Superior temporal gyrus (tissue), 1 donor: ENCODE data around the gene FCN2.

Experiments used
- DNase-seq: peaks from one replicate; pipeline ENCODE4 v3.0.0-alpha.2; 2016; ENCODE audit errors: extremely low spot score

The FCN2 gene

DNA sequence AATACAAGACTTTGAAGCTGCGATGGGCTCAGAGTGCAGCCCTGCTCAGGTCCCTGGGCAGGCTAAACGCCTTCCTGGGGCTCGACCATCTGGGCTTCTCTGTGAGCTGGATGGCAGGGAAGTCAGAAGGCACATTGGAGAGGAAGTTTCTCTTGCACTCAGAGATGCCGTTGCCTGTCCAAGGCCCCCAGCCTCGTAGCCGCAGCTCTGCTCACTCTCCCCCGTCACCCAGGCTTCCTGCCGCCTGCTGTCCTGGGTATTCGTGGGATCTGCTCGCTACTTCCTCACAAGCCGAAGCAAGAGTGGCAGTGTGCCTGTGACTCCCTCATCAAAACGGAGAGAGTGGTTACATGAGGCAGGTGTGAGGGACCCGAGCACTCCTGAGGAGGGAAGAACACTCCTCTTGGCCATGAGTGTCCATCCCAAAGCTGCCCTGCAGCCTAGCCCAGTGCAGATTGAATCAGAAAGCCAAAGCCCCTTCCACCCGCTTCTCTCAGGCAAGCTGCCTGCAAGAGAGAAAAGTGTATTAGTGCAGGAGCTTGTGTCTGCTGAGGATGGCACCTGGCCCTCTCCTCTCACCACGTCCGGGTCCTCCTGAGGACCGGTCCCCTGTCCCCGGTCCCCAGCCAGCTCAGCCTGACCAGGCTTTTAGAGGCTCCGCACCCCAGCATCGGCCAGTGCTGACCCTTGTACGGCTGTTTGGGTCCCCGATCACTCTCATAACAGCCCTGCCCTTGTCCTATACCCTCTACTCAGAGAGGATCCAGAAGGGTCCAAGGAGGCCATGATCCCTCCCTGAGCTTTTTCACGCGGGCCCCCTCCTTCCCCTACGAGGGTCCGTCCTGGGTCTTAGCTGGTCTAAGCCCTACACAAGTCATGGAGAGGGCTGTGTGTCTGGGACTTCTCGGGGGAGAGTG lies 7.3 kb downstream of the FCN2 start:
- DNase-seq = no peak

DNA sequence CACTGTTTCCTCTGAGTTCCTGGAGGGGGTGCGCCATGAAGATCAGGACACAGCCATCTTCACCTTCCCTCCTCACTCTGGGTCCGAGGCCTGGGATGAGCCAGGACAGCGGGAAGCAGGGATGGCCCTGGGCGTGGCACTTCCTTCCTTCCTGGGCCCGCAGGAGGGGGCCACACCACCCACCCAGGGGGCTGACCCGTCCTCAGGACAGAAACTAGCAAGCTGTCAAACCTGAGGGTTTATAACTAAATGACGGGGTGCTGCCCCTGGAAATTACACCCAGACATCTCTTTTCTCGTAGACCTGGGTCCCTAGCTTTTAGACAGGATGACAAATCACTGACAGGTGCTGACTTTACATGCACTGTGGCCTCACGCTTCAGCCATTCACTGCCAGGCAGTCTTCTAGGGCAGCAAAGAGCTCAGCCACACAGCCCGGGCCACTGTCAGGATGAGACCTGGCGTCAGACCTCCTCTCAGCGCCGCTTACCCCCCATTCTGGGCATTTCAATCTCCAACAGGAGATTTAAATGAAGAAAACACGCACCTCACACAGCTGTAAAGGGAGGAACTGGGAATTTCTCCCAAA lies 8.1 kb downstream of the FCN2 start:
- no peak for DNase-seq

DNA sequence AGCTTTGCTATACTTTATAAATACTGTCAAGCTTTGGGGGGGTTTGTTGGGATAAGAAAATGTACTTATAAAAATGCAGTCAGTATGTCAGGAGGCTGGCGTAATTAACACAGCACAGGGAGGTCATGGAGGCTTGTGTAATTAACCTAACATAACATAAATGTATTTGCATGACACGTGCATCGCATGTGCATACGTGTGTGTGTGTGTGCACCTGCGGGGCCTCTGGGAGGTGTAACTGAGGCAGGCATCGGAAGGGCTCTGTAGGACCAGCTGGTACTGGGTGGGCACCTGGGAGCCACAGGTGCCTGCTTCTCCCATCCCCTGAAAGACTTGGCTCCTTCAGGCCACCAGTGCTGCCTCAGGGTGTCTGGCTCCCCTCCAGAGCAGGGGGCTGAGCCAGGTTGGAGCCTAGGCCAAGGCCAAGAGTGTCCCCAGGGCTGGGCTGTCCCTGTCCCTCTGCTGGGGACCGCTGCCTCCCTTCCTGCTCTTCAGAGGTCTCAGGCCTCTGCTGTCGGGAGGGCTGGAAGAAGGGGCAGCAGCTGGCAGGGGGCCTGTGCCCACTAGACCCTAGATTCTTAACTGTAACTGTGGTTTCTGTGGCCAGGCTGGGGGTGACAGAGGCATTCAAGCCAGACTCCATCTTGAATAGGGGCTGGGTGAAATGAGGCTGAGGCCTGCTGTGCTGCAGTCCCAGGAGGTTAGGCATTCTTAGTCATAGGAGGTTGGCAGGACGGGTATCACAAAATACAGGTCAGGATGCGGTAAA lies 9.0 kb downstream of the FCN2 start:
- DNase-seq = no peak

DNA sequence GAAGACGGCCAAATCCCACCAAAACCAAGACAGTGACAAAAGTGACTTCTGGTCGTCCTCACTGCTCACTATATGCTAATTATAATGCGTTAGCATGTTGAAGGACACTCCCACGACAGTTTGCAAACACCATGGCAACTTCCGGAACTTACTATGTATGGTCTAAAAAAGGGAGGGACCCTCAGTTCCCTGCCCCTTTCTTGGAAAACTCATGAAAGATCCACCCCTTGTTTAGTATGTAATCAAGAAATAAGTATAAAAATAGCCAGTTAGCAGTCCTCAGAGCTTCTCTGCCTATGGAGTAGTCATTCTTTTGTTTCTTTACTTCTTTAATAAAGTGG lies 9.5 kb downstream of the FCN2 start:
- no peak for DNase-seq

DNA sequence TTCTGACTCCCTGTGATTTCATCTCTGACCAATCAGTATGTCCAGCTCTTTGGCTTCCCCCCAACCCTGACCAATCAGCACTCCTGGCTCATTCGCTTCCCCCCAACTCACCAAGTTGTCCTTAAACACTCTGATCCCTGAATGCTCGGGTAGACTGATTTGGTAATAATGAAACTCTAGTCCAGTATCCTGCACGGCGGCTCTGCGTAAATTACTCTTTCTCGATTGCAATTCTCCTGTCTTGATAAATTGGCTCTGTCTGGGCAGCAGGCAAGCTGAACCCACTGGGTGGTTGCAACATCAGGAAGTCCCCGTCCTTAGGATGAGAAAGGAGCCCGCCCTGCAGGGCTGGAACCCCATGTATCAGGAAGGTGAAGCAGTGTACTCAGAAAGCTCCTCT lies 10.4 kb downstream of the FCN2 start:
- no peak for DNase-seq

DNA sequence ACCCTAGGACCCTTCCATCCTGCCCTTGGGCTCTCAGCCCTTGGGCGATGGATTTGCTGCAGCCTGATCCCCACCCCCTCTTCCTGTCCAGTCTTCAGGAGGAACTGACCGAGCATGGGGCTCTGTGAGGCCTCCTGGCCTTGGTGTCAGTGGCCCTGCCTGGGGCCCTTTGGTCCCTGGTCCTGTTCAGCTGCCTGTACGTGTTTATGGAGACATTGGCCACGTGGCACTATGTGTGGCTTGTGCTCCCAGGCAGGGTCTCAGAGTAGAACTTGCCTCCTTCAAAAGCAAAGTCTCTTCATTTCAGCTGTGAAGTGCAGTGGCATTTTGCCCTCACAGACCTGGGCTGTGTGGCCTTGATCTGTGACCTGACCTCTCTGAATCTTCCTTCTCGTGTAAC lies 11.1 kb downstream of the FCN2 start:
- DNase-seq = no peak

DNA sequence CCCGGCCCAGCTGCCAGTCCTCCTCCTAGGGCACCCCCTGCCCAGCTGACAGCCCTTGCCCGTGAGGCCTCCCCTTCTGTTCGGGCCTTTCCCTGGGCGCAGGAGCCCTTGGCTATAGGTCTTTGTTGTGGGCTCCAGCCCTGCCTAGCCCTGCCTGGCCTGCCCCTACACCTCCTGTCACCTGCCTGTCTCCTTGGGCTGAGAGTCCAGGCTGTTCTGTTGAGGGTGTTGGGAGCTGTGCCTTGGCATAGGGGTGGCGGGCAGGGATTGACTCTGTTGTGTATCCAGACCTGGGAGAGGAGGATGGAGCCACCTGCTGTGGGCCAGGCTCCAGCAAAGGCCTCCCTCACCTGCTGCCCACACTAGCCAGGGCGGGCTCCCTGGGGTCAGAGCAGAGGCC lies 11.6 kb downstream of the FCN2 start:
- DNase-seq = no peak

DNA sequence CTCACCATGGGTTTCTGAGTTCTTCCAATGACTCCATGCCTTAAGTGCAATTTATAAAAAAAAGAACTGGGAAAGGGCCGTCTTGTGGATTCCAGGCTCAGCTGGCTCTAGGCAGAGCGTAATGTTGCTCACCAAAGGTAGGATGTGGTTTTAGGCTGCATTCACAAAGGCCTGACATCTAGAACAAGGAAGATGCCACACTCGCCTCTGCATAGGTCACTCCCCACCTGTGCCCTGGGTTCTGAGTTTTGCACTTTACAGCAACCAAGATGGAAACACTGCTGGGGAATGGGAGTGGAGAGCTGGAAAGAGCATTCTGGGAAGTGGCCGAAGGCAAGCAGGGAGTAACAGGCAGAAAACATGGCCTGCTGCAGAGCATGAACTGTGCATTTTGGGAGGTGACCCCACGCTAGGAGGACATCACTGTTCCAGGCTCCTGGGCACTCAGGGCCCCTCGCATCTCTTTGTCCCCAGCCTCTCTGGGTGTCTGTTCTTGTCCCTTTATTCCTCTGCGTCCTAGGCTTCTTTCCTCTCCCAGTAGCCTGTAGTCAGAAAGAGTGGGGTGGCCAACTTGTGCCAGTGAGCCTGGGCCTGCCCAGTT lies 12.3 kb downstream of the FCN2 start:
- DNase-seq = no peak

DNA sequence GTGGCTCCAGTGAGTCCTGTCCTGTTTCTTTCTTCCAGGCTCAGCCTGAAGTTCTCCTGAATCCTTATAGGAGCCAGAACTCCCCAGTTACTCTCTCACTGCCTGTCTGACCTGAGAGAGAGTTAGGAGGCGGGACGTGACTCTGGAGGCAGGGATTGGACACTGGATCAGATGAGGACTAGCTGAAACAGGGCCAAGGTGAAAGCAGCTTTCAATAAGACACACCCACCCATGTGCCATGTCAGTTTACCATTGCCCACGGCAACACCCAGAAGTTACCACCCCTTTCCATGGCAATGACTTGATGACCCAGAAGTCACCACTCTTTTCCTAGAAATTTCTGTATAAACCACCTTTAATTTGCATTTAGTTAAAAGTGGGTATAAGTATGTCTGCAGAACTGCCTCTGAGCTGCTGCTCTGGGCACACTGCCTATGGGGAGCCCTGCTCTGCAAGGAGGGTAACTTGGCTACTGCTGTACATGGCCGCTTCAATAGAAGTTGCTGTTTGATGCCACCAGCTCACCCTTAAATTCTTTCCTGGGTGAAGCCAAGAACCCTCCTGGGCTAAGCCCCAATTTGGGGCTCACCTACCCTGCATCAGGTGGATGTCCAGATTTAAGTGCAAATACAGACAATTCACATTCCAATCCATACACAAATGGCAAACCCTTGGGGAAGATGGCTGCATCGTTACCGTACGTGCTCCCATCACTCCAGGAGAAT lies 13.7 kb downstream of the FCN2 start:
- no peak for DNase-seq

DNA sequence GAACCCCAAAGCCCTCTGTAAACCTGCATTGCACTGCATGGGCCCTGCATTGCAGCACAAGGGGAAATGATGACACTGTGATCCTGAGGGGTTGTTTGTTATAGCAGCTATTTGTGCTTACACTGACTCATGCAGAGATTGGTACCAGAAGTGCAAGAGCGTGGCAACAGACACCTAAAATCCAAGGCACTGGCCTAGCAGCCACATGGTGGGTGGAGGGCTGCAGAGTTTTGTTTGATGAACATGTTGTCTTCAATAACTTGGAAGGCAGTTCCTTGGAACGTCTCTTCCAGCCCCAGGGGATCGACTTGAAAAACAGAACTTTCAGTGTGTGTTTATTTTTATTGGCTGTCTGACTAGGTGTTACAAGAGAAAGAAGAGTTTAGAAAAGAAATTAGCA lies 14.5 kb downstream of the FCN2 start:
- DNase-seq = no peak

DNA sequence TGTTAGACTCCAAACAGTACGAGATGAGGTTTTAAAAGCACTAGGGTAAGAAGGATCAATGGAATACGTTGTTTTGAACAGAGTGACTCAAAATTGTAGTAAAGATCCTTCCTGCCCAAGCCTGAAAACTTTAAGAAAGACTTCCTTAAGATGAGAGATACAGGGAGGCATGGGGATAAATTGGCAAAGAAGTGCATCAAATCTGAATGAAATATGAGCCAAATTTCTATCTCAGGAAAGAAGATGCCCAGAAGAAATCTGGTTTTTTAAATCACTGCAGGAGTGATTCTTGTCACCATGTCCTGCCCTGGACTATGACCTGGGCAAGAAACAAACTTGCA lies 14.9 kb downstream of the FCN2 start:
- no peak for DNase-seq

DNA sequence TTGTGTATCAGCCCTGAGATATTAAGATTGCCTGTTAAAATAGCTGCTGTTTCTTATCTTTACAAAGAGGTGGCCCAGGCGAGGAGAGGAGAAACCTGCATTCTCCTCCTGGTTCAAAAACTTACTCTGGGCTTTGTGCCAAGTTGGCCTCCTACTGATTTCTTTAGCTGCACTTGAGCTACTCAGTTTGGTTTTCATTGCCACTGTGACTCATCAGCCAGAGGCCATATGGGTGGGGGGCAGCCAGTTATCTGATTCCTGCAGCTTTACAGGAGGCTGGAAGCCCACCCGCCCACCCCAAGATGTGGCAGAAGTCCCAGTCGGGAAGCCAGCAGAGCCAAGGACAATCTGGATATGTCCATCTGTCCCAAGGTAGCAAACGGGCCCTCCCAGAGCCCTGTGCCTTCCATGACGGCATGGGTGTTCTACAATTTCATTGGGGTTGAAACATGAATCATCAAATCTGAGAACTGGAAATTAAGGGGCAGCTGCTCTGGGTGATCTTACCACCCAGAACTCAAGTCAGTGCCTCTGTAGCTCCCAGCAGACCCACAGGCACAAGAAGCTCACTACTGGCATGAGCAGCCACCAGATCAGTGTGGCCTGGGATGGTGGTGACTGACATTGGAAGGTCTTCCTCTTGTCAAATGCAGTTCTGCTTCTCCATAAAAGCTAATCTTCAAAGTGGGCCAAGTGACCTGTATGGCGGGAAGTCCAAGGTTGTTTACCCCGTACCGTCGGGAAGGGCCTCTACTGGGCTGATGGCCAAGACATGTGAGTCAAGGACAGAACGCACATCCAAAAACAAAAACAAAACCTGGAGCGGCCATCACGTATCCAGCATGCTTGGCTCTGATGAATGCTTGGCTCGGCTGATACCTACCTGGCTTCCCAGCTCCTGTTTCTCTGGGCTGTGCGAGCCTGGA lies 15.6 kb downstream of the FCN2 start:
- peak; percentile 43 for DNase-seq

DNA sequence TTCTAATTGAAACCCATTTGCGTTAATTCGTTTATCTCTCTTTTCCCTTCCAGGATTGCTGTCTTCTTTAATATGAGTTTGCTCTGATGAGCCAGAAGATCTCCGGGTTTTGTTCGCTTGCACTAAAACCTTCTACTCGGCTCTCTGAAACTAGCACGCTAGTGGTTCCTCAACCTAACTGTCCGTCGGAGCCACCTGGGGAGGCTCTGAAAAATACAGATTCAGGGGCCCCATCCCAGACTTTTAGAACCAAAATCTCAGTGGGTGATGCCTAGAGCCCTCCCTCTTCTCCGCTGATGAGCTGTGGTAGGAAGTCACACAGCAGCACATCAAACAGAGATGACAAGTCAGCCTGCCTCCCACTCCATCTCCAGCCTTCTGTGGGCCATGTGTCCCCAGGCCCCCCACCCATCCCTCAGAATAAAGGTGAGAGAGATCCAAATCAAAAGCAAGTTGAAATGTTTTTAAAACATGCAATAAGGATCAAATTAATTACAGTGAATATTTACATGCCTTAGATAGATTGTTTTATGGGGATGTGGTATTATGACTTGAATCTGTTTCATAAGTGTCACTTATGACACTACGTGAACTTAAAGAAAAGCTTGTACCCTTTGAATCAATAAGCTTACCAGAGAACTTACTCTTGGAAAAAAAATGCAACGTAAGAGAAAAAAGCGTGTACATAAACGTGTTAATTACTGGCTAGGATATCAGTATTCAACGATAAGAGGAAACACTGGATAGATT lies 16.4 kb downstream of the FCN2 start:
- DNase-seq = no peak

DNA sequence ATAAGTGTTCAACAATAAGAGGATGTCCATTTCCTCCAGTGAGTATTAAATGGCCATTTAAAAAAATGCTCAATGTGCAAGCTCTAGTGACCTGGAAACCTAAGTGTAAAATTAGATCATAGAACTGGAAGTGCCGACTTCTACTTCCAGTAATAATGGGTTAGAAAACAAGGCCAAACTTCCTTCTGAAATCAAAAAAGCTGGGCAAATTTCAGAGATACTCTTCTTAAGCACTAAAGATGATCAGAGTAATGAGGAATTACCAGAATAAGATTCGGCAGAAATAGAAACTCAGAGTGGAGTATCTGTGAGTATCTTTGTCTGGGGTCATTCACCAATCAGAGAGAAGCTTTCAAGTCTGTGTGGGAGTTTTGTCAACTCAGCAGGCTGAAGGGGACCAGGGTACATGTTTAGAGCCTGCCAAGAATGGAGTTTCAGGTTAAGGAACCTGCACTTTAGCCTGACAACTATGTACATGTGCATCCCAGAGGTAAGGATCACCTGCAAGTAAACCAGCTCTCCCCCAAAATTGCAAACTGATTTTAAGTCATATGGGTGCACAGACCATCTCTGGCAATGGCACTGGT lies 17.1 kb downstream of the FCN2 start:
- DNase-seq = no peak

DNA sequence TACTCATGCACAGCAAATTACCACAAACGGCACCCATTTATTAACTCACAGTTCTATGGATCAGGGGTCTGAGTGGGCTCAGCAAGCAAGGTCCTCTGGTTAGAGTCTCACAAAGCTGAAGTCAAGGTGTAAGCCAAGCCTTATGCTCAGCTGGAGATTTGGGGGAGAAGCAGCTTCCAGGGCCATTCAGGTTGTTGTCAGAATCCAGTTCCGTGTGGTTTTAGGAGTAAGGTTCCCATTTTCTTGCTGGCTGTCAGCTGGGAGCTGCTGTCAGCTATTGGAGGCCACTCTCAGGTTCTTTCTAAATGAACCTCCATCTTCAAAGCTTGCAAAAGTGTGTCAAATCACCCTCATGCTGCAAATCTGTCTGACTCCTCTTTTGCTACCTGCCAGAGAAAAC lies 17.7 kb downstream of the FCN2 start:
- DNase-seq = no peak

DNA sequence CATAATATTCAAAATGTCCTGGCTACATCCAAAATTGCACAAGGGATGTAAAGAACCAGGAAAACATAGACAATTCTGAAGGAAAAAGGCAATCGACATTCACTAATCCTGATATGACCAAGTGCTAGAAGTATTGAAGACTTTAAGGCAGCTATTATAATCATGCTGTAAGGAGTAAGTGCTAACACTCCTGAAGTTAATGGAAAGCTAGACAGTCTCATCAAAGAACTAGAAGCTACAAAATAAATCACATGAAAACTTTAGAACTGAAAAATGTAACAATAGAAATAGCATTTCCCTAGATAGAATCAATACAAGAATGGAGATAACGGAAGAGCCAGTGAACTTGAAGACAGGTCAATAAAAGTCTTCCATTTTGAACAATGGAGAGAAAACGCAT lies 18.6 kb downstream of the FCN2 start:
- DNase-seq = no peak

DNA sequence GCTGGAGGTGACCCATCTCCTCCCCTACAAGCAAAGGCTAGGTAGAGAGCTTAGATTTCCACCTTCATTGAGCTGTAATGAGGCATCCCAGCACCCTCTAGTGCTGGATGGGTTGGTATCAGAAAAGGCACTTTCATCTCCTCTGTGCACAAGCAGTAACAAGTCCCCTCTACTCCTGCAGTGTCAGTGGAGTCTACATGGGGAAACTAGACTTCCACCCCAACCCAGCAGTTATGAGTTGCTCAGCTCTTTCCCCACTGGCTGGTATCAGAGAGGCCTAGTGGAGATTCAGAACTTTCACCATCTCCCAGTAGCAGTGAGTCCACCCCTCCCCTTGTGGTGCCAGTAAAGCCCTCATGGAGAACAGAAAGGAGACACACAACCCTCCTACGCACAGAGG lies 19.2 kb downstream of the FCN2 start:
- no peak for DNase-seq

DNA sequence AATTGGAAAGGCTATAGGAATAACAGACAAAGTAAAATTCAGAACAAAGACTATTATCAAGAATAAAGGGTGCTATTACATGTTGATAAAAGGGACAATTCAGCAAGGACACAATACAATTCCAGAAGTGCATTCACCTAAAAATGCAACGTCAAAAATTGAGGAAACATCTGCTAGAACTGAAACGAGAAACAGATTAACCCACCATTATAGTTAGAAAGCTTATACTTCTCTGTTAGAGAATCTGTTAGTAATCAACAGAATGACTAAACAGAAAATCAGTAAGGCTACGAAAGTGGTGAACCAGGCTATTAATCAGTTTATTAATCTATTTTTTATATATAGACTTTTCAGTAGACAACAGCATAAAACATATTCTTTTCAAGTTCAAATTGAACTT lies 22.3 kb downstream of the FCN2 start:
- no peak for DNase-seq

DNA sequence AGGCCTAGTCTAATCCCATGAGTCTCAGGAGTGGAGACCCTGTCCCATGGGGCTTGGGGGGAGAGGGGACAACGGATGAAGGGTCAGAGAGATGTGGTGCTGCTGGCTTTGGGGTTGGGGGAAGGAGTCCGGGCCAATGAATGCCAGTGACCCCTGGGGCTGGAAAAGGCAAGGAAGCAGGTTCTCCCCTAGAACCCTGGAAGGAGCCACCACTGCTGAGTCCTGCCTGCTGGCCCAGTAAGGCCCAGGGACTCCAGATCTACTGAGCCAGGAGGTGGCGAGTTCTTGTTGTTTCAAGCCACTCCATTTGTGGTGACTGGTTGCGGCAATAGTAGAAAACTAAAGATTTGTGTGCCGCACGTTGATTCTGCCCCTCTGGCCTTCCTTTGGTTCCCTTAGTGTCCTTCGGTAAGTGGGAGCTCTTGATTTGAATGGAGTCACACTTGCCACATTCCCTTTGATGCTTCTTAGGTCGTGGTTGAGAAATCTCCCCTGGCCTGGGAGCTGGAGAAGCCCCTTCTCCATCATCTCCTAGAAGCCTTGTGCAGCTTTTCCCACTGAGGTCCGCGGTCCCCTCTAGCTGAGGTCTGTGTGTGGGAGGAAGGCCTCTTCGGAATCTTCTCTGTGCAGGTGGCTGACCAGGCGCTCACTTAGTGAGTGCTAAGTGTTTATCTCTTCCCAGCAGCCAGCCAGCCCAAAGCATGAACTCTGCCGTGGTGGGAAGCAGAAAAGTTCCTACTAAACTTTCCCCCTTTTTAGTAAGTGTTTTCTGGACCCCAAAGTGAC lies 28.1 kb downstream of the FCN2 start:
- no peak for DNase-seq
